GM21576 (cell line): Measurements from ENCODE around the gene AMH.

Experiments used
- ATAC-seq: cut with Tn5 transposase; IDR thresholded peaks from one replicate; pipeline ENCODE4 v1.9.1; 2021; ENCODE audit warnings: mild to moderate bottlenecking, moderate library complexity; ENCODE audit not compliant: unreplicated experiment

AMH gene

GRCh38 chr19:2219726-2220125 is 29.4 kb upstream of the AMH start:
- ATAC-seq, result no peak

DNA sequence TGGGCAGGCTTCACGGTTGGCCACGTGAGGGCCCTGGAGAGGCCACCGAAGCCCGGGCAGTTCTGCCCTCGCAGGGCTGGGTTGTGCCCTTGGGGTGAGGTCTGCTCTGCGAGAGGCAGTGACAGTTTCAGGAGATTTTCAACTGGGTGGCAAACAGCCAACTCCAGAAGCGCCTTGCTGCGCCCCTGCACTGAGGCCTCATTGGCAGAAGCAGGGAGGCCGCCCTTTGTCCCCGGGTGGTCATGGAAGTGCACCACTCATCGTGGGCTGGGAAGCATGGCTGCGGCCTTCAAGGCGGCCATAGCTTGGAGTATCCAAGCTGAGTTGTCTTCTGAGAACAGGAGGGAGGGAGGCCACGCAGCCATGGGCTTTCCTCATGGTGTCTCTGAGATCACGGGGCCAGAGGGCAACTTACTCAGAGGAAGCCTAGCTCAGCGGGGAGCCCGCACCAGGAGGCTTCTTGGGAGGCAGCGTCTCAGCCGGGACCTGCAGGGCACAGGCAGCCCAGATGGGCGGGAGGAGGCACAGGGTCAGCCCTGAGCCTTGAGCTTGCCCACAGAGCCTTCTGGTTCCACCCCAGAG is 27.8 kb upstream of the AMH start:
- ATAC-seq, result no peak

- ATAC-seq, result no peak
These were observed 27.2 kb upstream of the AMH start for GRCh38 chr19:2221918-2222317.

- no peak for ATAC-seq
These were observed 25.7 kb upstream of the AMH start for GRCh38 chr19:2223391-2223790.

DNA sequence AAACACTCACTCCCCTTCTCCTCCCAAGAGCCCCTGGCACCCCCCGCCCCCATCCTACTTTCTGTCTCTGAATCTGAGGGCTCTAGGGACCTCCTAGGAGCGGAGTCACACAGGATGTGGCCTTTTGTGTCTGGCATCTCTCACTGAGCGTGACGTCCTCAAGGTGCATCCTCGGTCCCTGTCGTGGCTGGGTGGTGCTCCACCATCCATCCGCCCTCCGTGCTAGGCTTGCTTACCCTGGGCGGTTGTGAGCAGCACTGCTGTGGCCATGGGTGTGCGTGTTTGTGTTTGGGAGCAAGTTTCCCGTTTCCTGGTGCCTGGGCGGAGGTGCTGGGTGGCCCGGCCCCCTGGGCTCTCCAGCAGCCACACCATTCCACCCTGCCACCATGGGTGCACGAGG is 25.2 kb upstream of the AMH start:
- ATAC-seq, result no peak

GRCh38 chr19:2224754-2225349 is 24.3 kb upstream of the AMH start:
- ATAC-seq, result no peak

- no peak for ATAC-seq
These were observed 23.6 kb upstream of the AMH start for GRCh38 chr19:2225415-2226050.

DNA sequence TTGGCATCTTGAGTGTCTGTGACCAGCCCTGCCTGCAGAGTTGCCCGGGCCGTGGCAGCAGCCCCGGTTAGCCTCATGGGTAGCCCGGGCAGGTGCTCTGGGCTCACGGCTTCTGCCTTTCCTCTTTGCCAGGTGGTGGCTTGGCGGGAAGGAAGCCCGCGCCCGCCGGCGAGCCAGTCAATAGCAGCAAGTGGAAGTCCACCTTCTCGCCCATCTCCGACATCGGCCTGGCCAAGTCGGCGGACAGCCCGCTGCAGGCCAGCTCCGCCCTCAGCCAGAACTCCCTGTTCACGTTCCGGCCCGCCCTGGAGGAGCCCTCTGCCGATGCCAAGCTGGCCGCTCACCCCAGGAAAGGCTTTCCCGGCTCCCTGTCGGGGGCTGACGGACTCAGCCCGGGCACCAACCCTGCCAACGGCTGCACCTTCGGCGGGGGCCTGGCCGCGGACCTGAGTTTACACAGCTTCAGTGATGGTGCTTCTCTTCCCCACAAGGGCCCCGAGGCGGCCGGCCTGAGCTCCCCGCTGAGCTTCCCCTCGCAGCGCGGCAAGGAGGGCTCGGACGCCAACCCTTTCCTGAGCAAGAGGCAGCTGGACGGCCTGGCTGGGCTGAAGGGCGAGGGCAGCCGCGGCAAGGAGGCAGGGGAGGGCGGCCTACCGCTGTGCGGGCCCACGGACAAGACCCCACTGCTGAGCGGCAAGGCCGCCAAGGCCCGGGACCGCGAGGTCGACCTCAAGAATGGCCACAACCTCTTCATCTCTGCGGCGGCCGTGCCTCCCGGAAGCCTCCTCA is 22.9 kb upstream of the AMH start:
- ATAC-seq, result no peak

DNA sequence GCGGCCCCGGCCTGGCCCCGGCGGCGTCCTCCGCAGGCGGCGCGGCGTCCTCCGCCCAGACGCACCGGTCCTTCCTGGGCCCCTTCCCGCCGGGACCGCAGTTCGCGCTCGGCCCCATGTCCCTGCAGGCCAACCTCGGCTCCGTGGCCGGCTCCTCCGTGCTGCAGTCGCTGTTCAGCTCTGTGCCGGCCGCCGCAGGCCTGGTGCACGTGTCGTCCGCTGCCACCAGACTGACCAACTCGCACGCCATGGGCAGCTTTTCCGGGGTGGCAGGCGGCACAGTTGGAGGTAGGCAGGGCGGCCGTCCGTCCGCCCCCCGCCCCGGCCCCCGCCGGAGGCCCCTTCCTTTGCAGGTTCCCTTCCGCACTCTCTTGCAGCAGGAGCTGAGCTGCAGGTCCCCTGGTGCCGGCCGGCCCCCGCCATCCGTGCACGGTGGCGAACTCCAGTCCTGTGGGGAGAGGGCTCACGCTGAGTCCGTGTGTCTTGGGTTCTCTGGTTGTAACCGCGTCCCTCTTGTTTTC is 22.2 kb upstream of the AMH start:
- no peak for ATAC-seq

- ATAC-seq, result no peak
These were observed 21.5 kb upstream of the AMH start for GRCh38 chr19:2227415-2228156.

- no peak for ATAC-seq
These were observed 20.7 kb upstream of the AMH start for GRCh38 chr19:2228157-2229030.

DNA sequence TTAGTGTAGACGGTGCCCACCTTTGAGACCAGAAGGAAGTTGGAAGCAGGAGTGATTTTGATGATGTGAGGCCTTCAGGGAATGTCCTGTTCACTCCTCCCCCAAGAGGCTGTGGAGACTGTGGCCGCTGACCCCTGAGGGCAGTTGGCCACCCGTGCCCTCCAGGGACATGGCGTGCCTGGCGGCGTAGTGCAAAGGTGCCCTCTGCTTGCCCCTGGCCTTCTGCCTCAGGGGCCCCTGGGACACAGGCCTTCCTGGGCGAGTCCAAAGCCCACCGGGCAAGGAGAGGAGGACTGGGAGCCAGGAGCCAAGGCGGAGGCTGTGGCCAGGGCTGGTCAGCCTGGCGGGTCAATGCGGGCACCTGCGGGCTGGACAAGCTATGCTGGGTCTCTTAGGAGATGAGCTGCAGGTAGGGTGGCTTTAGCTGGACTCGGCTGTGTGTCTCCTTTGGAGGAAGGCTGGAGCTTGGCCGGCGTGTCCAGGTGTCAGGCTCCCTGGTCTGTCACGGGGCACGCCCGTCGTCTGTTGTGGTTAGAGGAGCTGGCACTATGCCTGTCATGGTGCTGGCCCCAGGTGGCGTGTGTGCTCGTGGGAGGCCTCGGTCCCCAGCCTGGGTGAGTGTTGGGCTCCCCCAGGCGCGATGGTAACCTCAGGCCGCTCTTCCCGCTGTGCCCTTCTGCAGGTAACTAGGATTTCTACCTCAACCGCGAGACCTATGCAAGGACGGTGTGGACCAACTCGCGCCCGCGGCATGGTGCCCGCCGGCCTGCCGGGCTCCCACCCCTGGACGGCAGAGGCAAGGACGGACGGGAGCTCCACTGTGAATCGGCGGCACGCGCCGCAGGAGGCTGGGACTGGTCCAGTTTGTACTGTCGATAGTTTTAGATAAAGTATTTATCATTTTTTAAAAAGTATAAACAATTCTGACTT is 19.8 kb upstream of the AMH start:
- ATAC-seq, result no peak

DNA sequence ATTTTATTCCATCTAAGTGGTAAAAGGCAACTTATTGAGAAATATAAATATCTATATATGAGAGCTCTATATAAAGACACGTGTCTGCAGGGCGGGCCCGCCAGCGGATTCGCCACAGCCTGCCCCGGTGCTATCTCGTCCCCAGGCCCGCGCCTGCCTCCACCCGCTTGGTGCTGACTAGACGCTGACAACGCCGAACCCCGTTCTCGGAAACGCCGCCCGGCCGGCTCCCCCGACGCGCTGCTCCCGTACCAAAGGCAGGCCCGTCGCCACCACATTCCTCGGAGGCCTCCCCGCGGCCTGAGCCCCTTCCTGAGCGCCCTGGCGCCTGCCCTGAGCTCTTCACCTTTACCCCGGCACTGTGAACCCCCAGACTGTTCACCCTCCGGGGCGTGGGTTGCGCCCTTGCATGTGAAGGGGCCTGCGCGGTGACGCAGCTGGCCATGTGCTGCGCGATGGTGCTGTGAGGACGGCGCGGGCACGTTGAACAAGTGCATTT is 19.0 kb upstream of the AMH start:
- no peak for ATAC-seq

DNA sequence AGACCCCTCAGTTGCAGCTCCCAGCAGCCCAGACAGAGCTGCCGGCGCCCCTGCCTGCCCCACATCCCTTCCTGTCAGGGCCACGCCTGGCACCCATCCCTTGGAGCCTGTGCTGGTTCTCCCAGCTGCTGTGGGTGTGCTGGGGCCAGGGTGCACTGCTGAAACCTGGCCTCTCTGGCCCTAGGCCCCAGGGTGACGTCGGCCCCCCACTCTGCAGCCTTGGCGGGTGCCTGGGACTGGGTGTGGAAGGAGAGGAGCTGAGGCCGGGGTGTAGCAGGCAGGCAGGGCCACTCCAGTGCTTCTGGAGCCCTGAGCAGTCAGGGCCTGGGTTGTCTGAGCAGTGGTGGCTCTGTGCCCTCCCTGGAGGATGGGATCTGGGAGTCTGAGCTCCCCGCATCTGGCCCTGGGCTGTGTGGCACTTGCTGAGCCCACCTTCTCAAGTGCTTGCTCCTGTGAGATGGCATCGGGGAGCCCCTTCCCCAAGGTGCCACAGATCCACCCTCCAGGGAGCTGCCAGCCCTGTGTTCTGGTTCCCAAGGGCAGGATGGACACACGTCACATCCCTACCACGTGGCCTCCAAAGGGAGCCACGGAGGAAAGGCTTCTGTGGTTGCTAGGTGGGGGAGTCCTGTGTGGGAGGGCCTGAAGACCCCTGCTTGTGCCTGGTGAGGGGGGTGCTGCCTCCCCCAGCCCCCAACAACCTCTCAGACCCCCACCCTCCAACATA is 18.2 kb upstream of the AMH start:
- no peak for ATAC-seq

GRCh38 chr19:2231621-2232221 is 17.4 kb upstream of the AMH start:
- no peak for ATAC-seq

- no peak for ATAC-seq
These were observed 16.6 kb upstream of the AMH start for GRCh38 chr19:2232286-2233151.
